Measurements from ENCODE around the gene MAFF.

Gene MAFF

GRCh38 chr22:38189104-38189503 lies 12.7 kb upstream of the MAFF start:
- H3K27ac ChIP-seq = no peak overlapping the region
- no peaks in the 10 kb centered on the region for H3K9me3 ChIP-seq
- peaks cover 27 to 37% of the 10 kb centered on the region in 2 experiments for H3K4me1 ChIP-seq (ENCODE audit: control insufficient read depth in 1 of 2, insufficient read depth in 1 of 2, low read depth in 1 of 2, low read length in 1 of 2)
- no peaks in the 10 kb centered on the region for H3K36me3 ChIP-seq
- no peak overlapping the region for H3K4me3 ChIP-seq (ENCODE audit: low read depth in 1 of 2, low read length in 1 of 2)
- no peaks in the 10 kb centered on the region for H3K27me3 ChIP-seq
- no peak for TF ChIP-seq CTCF (IDR thresholded peaks at IDR 0.05)

GRCh38 chr22:38190581-38190980 lies 11.2 kb upstream of the MAFF start:
- TF ChIP-seq CTCF (IDR thresholded peaks at IDR 0.05) = no peak
- Histone ChIP-seq H3K9me3 (no peaks in the 10 kb centered on the region), H3K27ac (no peak overlapping the region), H3K36me3 (no peaks in the 10 kb centered on the region), H3K27me3 (no peaks in the 10 kb centered on the region), H3K4me3 (ENCODE audit: low read depth in 1 of 2, low read length in 1 of 2) (no peak overlapping the region), H3K4me1 (ENCODE audit: control insufficient read depth in 1 of 2, insufficient read depth in 1 of 2, low read depth in 1 of 2, low read length in 1 of 2) (peaks cover 33 to 48% of the 10 kb centered on the region in 2 experiments)

- H3K4me3 ChIP-seq (ENCODE audit: low read depth in 1 of 2, low read length in 1 of 2) = no peak overlapping the region
- no peaks in the 10 kb centered on the region for H3K27me3 ChIP-seq
- no peak for TF ChIP-seq CTCF (IDR thresholded peaks at IDR 0.05)
- H3K9me3 ChIP-seq = no peaks in the 10 kb centered on the region
- peaks cover 33 to 48% of the 10 kb centered on the region in 2 experiments for H3K4me1 ChIP-seq (ENCODE audit: control insufficient read depth in 1 of 2, insufficient read depth in 1 of 2, low read depth in 1 of 2, low read length in 1 of 2)
- no peaks in the 10 kb centered on the region for H3K36me3 ChIP-seq
- H3K27ac ChIP-seq = no peak overlapping the region
Measured at GRCh38 chr22:38191055-38191454, 10.7 kb upstream of the MAFF start.

DNA sequence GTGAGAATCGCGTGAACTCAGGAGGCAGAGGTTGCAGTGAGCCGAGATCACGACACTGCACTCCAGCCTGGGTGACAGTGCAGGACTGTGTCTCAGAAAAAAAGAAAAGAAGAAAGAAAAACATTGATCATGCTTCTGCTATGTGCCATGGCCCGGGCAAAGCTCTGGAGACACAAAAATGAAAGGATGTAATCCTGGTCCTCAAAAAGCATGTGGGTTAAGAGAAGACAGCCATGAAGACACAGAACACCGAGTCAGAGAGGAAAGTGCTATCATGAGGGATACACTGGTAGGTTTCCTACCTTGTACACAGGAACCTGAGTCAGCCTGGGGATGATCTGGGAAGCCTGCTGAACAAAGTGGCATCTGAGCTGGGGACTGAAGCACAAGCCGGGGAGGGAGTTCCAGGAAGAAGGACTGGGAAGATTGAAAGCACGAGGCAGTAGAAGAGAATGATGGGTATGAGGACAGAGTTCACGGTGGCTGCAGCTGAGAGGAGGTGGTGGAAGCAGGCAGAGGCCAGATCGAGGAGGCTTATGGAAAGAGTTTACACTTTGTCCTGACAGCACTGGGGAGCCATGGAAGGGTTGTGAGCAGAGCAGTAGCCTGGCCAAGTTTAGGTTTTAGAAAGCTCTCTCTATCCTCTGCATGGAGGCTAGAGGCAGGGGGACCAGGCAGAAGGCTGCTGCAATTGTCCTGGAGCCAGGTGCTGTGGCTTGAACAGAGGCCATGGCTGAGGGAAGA lies 9.9 kb upstream of the MAFF start:
- Histone ChIP-seq H3K4me3 (ENCODE audit: low read depth in 1 of 2, low read length in 1 of 2) (no peak overlapping the region), H3K9me3 (no peaks in the 10 kb centered on the region), H3K4me1 (ENCODE audit: control insufficient read depth in 1 of 2, insufficient read depth in 1 of 2, low read depth in 1 of 2, low read length in 1 of 2) (peaks cover 33 to 45% of the 10 kb centered on the region in 2 experiments), H3K27me3 (no peaks in the 10 kb centered on the region), H3K36me3 (no peaks in the 10 kb centered on the region), H3K27ac (peak overlapping the region; percentile 86)
- TF ChIP-seq CTCF (IDR thresholded peaks at IDR 0.05) = no peak

DNA sequence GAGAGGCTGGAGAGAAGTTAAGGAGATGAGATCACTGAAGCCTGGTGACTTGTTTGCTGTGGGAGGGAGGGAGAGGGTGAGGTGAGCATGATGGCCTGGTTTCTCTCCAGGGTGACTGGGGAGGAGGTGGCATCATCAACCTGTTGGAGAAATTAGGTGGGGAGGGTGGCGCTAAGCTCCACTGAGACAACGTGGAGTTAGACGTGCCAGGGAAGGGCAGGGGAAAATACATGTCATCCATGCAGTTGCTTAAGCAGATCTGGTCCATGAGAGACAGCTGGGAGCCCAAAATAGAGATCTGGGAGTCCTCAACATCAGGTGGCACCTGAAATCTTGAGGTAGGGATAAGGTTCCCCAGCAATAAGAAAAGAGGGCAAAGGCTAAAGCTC lies 9.3 kb upstream of the MAFF start:
- no peak for TF ChIP-seq CTCF (IDR thresholded peaks at IDR 0.05)
- H3K9me3 ChIP-seq = no peaks in the 10 kb centered on the region
- peaks cover 27 to 39% of the 10 kb centered on the region in 2 experiments for H3K4me1 ChIP-seq (ENCODE audit: control insufficient read depth in 1 of 2, insufficient read depth in 1 of 2, low read depth in 1 of 2, low read length in 1 of 2)
- no peaks in the 10 kb centered on the region for H3K27me3 ChIP-seq
- no peaks in the 10 kb centered on the region for H3K36me3 ChIP-seq
- H3K27ac ChIP-seq = peak overlapping the region; percentile 86
- no peak overlapping the region for H3K4me3 ChIP-seq (ENCODE audit: low read depth in 1 of 2, low read length in 1 of 2)

All from neutrophil (primary cell).